GM12878 (cell line): ENCODE data around the gene SLAMF1. TPM values are rescaled to one million over a fixed set of nuclear protein-coding genes. Genes with fewer than 3 reads are reported as not detected.

ENCODE experiments used
- ATAC-seq: fragments of 200-7000 bp; cut with Tn5 transposase; 3 replicates; pipeline ENCODE4 v1.9.1; 2020; ENCODE audit warnings: mild to moderate bottlenecking, moderate library complexity
- BruUV-seq: library from RNA; stranded (reverse); fragments of 400-500 nt; replicated peaks from 2 replicates; lab custom pipeline; 2021; lab: Mats Ljungman, UMichigan
- CTCF ChIA-PET: fragments of 300-600 bp; sonication (Branson Sonifier 250); formaldehyde crosslinking; extraction: SDS; loops from one replicate; lab custom pipeline; 2021; ENCODE audit warnings: inconsistent platforms; lab: Yijun Ruan, JAX
- POLR2A ChIA-PET: fragments of 350-600 bp; formaldehyde crosslinking; extraction: SDS; loops from one replicate; lab custom pipeline; 2021; ENCODE audit warnings: inconsistent platforms; lab: Charles Lee
- RAD21 ChIA-PET: fragments of 300-600 bp; sonication (Branson Sonifier 250); formaldehyde crosslinking; loops from one replicate; lab custom pipeline; 2023; ENCODE audit warnings: antibody characterized with exemption; ENCODE audit not compliant: unreplicated experiment; lab: Charles Lee
- SMC1A ChIA-PET: fragments of 300-600 bp; sonication (Branson Sonifier 250); formaldehyde crosslinking; loops from one replicate; lab custom pipeline; 2023; ENCODE audit not compliant: unreplicated experiment, uncharacterized antibody; lab: Charles Lee
- DNase-seq: peaks from one replicate; pipeline ENCODE4 v3.0.0-alpha.2; 2011; ENCODE audit warnings: low read depth, low spot score
- FAIRE-seq: peaks from 3 replicates; lab custom pipeline; 2011; peaks lifted over from hg19 to GRCh38; lab: Jason Lieb, UNC
- H2AFZ ChIP-seq: 2 replicates; pipeline ENCODE4 v1.6.0; 2011; ENCODE audit warnings: low read depth, low read length, control low read depth; ENCODE audit not compliant: control insufficient read depth
- H3K27ac ChIP-seq: 2 replicates; pipeline ENCODE4 v1.5.1; 2011; ENCODE audit warnings: control low read depth; ENCODE audit not compliant: control insufficient read depth, insufficient read depth
- H3K27me3 ChIP-seq, 2 experiments: replicated peaks in 1 of 2; 2 replicates each; pipeline versions ENCODE4 v1.6.0 to v1.6.1; 2011; ENCODE audit warnings: low read length in 1 of 2; ENCODE audit not compliant: control insufficient read depth in 2 of 2, insufficient read depth in 2 of 2
- H3K36me3 ChIP-seq, 2 experiments: 2 replicates each; pipeline ENCODE4 v1.5.1; 2011; ENCODE audit warnings: low read length in 1 of 2; ENCODE audit not compliant: control insufficient read depth in 2 of 2, insufficient read depth in 2 of 2
- H3K4me1 ChIP-seq: 2 replicates; pipeline ENCODE4 v1.6.1; 2011; ENCODE audit warnings: mild to moderate bottlenecking, low read length, moderate library complexity, mixed read lengths; ENCODE audit not compliant: control insufficient read depth, insufficient read depth
- H3K4me2 ChIP-seq: 2 replicates; pipeline ENCODE4 v1.6.0; 2011; ENCODE audit warnings: control low read depth; ENCODE audit not compliant: control insufficient read depth, insufficient read depth
- H3K4me3 ChIP-seq: fragments of 200-600 bp; sonication (generic); 2 replicates; pipeline ENCODE4 v1.5.1; 2016
- H3K79me2 ChIP-seq: 2 replicates; pipeline ENCODE4 v1.6.0; 2011; ENCODE audit warnings: low read length; ENCODE audit not compliant: control insufficient read depth, insufficient read depth
- H3K9ac ChIP-seq: 2 replicates; pipeline ENCODE4 v1.8.0; 2011; ENCODE audit warnings: low read length, control low read depth, mixed read lengths; ENCODE audit not compliant: control insufficient read depth, insufficient read depth
- H3K9me3 ChIP-seq: replicated peaks from 3 replicates; pipeline ENCODE4 v1.5.1; 2011; ENCODE audit warnings: mild to moderate bottlenecking, low read length; ENCODE audit not compliant: control insufficient read depth, insufficient read depth
- H4K20me1 ChIP-seq: 2 replicates; pipeline ENCODE4 v1.6.0; 2011; ENCODE audit not compliant: control insufficient read depth, insufficient read depth
- BACH1 ChIP-seq: fragments of 450-650 bp; IDR thresholded peaks from 2 replicates; pipeline ENCODE4 v1.6.1; 2017; ENCODE audit warnings: mild to moderate bottlenecking, borderline replicate concordance
- BCL11A ChIP-seq: IDR thresholded peaks from 2 replicates; pipeline ENCODE4 v1.6.1; 2011; ENCODE audit warnings: low read depth, low read length
- DPF2 ChIP-seq: fragments of 450-650 bp; IDR thresholded peaks from 2 replicates; pipeline ENCODE4 v1.6.1; 2017; ENCODE audit warnings: mild to moderate bottlenecking
- E2F4 ChIP-seq: IDR thresholded peaks from 2 replicates; pipeline ENCODE4 v1.6.1; 2012; ENCODE audit warnings: low read depth, low read length, improper control_type of control experiment
- HSF1 ChIP-seq: fragments of 150-350 bp; IDR thresholded peaks from 2 replicates; pipeline ENCODE4 v1.6.1; 2014; ENCODE audit warnings: mild to moderate bottlenecking, low read depth, low read length
- NBN ChIP-seq: fragments of 450-650 bp; IDR thresholded peaks from 2 replicates; pipeline ENCODE4 v1.6.1; 2016
- NFYA ChIP-seq: IDR thresholded peaks from 2 replicates; pipeline ENCODE4 v1.6.1; 2011; ENCODE audit warnings: low read depth, mild to moderate bottlenecking, low read length, improper control_type of control experiment, borderline replicate concordance
- PKNOX1 ChIP-seq: fragments of 450-650 bp; IDR thresholded peaks from 2 replicates; pipeline ENCODE4 v1.6.1; 2016; ENCODE audit warnings: mild to moderate bottlenecking
- POLR2A ChIP-seq: IDR thresholded peaks from 2 replicates; pipeline ENCODE4 v1.6.1; 2011; ENCODE audit warnings: low read depth, mild to moderate bottlenecking, low read length
- TARDBP ChIP-seq: IDR thresholded peaks from 2 replicates; pipeline ENCODE4 v1.6.1; 2016; ENCODE audit warnings: borderline replicate concordance
- ZNF687 ChIP-seq: fragments of 450-650 bp; IDR thresholded peaks from 2 replicates; pipeline ENCODE4 v1.6.1; 2017; ENCODE audit warnings: mild to moderate bottlenecking, moderate library complexity
- in situ Hi-C: fragments of 300-500 bp; cut with MboI; formaldehyde crosslinking; loops from 9 replicates; pipeline ENCODE4 v1.14.3; 2018; ENCODE audit warnings: mixed read lengths
- intact Hi-C: fragments of 100-400 bp; cut with micrococcal nuclease; formaldehyde crosslinking; loops from one replicate; pipeline ENCODE4 v1.14.2; 2022; ENCODE audit not compliant: unreplicated experiment
- polyA plus RNA-seq, 11 experiments: library from polyadenylated mRNA; depleted of rRNA in 4 of 11; unstranded in 6 of 11; stranded (reverse) in 5 of 11; fragments of >200 nt; fragmentation: Nextera tagmentation in 4 of 11; fragmentation: Illumina TruSeq in 1 of 11; extraction: Ambion mirVana in 4 of 11; extraction: Trizol in 1 of 11; gene quantifications; 1 replicate in 1 of 11; 2 replicates in 10 of 11; pipeline versions ENCODE4 v1.2.1 to v1.2.3, GENCODE V29; 2011 to 2016; ENCODE audit warnings: inconsistent platforms in 2 of 11, missing spikeins in 2 of 11, low read depth in 1 of 11
- total RNA-seq, 4 experiments: library from RNA; depleted of rRNA in 3 of 4; stranded (reverse); fragments of >200 nt in 3 of 4; fragmentation: Illumina TruSeq in 1 of 4; extraction: Trizol in 1 of 4; gene quantifications; 2 replicates each; pipeline versions ENCODE4 v1.2.1 to v1.2.3, GENCODE V29; 2013 to 2021
- TF ChIP-seq, protein P1 (sequence below): fragments of 450-650 bp; conservative IDR thresholded peaks from 2 replicates; pipeline ENCODE4 v1.6.1; 2017; ENCODE audit warnings: mild to moderate bottlenecking, moderate library complexity

The SLAMF1 gene
- total and polyA plus RNA-seq, 10 of the 15 experiments (the other 5 are each of a cell fraction or from before 2014, with no cell fraction given), result 87.3 to 260 (median 131) TPM

GRCh38 chr1:160644399-160644798 lies 2.4 kb downstream of the SLAMF1 start:
- BruUV-seq, result no TSS peak
- Histone ChIP-seq H3K79me2 (peaks cover 100% of the 10 kb centered on the region), H2AFZ (no peak overlapping the region), H3K27me3 (no peaks in the 10 kb centered on the region), H3K4me3 (peak overlapping the region; percentile 95), H3K4me1 (peaks cover 20% of the 10 kb centered on the region), H3K27ac (peak overlapping the region; percentile 95), H3K36me3 (peaks cover 0 to 24% of the 10 kb centered on the region in 2 experiments; a peak in 2 of 4 replicates), H3K9ac (peak overlapping the region; percentile 99), H4K20me1 (no peaks in the 10 kb centered on the region), H3K9me3 (no peaks in the 10 kb centered on the region), H3K4me2 (peak overlapping the region; percentile 96)
- intact Hi-C loops (no loop called here), in situ Hi-C loops (no loop called here)
- ChIA-PET POLR2A (interaction anchor here (3.2 to 7.6 kb wide), 3 partner anchors 22 to 98 kb away, joined by 25 to 68 read pairs (median 59); no protein-coding TSS in a partner anchor), RAD21 (interaction anchor here (3.1 to 10.9 kb wide), 4 partner anchors 19 to 95 kb away, joined by 22 to 194 read pairs (median 70); partner anchors contain the start of gene CD48), CTCF (interaction anchor here (0.7 to 1.7 kb wide), 4 partner anchors 21 to 376 kb away, joined by 3 to 4 read pairs (median 3); partner anchors contain the start of gene F11R), SMC1A (interaction anchor here (1.2 to 12.3 kb wide), 6 partner anchors 17 to 68 kb away, joined by 4 to 259 read pairs (median 58); partner anchors contain the start of gene CD48)
- DNase-seq, result no peak
- no peak for FAIRE-seq
- no peak for ATAC-seq
- TF ChIP-seq PKNOX1 (peak; percentile 28; the same call in 1 of the 2 replicates), BCL11A (no peak), BACH1 (no peak; the same call in 1 of the 2 replicates), NBN (no peak), TARDBP (no peak), HSF1 (no peak), POLR2A (peak; percentile 60), NFYA (no peak), ZNF687 (no peak), DPF2 (no peak), E2F4 (no peak)
- TF ChIP-seq, protein P1, sequence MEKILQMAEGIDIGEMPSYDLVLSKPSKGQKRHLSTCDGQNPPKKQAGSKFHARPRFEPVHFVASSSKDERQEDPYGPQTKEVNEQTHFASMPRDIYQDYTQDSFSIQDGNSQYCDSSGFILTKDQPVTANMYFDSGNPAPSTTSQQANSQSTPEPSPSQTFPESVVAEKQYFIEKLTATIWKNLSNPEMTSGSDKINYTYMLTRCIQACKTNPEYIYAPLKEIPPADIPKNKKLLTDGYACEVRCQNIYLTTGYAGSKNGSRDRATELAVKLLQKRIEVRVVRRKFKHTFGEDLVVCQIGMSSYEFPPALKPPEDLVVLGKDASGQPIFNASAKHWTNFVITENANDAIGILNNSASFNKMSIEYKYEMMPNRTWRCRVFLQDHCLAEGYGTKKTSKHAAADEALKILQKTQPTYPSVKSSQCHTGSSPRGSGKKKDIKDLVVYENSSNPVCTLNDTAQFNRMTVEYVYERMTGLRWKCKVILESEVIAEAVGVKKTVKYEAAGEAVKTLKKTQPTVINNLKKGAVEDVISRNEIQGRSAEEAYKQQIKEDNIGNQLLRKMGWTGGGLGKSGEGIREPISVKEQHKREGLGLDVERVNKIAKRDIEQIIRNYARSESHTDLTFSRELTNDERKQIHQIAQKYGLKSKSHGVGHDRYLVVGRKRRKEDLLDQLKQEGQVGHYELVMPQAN, result no peak
